DND-41 (cell line): ENCODE measurements around the gene CACNB3.

Experiments
- CTCF ChIP-seq: IDR thresholded peaks from 2 replicates; pipeline ENCODE4 v1.5.1; 2012; ENCODE audit warnings: borderline replicate concordance, low read length, moderate library complexity, mild to moderate bottlenecking; ENCODE audit not compliant: poor library complexity, severe bottlenecking; ENCODE audit errors: extremely low read depth
- EZH2 ChIP-seq: IDR thresholded peaks from 3 replicates; pipeline ENCODE4 v1.6.1; 2012; ENCODE audit warnings: borderline replicate concordance, low read depth, mild to moderate bottlenecking, moderate library complexity, low read length, inconsistent platforms; ENCODE audit not compliant: severe bottlenecking

GRCh38 chr12:48851883-48852733, 33.8 kb downstream of the CACNB3 start, which contains the start of gene DDX23:
- TF ChIP-seq CTCF: no peak
- no peak for TF ChIP-seq EZH2
